ENCODE data around the gene LLCFC1. TPM values are rescaled to one million over a fixed set of nuclear protein-coding genes. Genes with fewer than 3 reads are reported as not detected.

Gene LLCFC1
- polyA plus RNA-seq, 1 donor from 2014 or later = not detected

DNA sequence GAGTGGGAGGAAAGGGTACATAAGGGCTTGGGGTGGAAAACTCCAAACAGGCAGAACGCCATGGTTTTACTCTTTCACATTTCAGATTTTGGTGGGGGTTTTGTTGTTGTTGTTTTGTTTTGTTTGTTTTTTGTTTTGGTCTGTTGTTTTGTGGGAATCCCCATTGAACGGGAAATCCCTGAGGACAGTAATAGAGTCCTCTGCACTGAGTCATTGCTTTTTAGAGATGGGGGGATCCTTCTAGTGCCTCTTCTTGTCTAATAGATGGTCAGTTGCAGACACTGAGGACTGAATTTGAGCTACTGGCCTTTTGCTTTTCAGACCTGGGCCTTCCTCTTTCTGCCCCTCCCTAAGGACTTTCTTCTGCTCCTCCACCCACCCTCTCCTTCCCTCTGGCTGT, 25.7 kb upstream of the LLCFC1 start:
- Histone ChIP-seq H4K20me1 (ENCODE audit: insufficient read depth) (no peaks in the 10 kb centered on the region), H3K4me3 (ENCODE audit: low read length) (no peak overlapping the region), H3K27ac (ENCODE audit: low read length) (no peak overlapping the region), H3K9ac (ENCODE audit: low read length) (no peak overlapping the region), H2AFZ (ENCODE audit: low read depth, low read length) (no peak overlapping the region), H3K9me3 (ENCODE audit: low read length) (no peaks in the 10 kb centered on the region), H3K79me2 (replicated peaks; ENCODE audit: insufficient read depth, low read length) (no peaks in the 10 kb centered on the region), H3K27me3 (ENCODE audit: insufficient read depth, low read depth, low read length) (no peaks in the 10 kb centered on the region), H3K9me2 (ENCODE audit: insufficient read depth, low read length) (no peaks in the 10 kb centered on the region), H3K36me3 (ENCODE audit: insufficient read depth, low read length) (no peaks in the 10 kb centered on the region), H3K4me2 (ENCODE audit: low read length) (no peak overlapping the region), H3F3A (ENCODE audit: insufficient read depth, low read length, poor library complexity, severe bottlenecking) (no peaks in the 10 kb centered on the region)
- TF ChIP-seq, protein P1, sequence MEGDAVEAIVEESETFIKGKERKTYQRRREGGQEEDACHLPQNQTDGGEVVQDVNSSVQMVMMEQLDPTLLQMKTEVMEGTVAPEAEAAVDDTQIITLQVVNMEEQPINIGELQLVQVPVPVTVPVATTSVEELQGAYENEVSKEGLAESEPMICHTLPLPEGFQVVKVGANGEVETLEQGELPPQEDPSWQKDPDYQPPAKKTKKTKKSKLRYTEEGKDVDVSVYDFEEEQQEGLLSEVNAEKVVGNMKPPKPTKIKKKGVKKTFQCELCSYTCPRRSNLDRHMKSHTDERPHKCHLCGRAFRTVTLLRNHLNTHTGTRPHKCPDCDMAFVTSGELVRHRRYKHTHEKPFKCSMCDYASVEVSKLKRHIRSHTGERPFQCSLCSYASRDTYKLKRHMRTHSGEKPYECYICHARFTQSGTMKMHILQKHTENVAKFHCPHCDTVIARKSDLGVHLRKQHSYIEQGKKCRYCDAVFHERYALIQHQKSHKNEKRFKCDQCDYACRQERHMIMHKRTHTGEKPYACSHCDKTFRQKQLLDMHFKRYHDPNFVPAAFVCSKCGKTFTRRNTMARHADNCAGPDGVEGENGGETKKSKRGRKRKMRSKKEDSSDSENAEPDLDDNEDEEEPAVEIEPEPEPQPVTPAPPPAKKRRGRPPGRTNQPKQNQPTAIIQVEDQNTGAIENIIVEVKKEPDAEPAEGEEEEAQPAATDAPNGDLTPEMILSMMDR (IDR thresholded peaks at IDR 0.05; ENCODE audit: poor library complexity, severe bottlenecking) = no peak

DNA sequence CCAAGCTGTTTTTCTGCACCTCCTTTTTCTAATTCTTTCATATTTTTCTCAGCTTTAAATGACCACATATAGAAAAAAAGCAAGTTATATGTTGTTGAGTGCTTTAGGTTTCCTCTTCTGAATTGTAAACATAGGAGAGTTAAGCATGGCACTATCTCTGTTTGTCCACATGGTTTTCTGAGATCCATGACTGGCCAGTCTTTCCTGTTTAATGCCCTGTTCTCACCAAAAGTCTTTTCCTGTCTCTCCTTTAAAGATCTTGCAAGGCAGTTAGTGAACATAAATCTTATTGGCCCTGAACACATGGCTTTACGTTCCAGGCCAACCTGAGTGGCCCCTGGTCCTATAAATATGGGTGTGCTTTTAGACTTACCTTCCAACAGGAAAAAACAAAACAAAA, 25.2 kb upstream of the LLCFC1 start:
- H3K9me3 ChIP-seq (ENCODE audit: low read length) = no peaks in the 10 kb centered on the region
- no peak overlapping the region for H3K9ac ChIP-seq (ENCODE audit: low read length)
- H3K4me3 ChIP-seq (ENCODE audit: low read length) = no peak overlapping the region
- H2AFZ ChIP-seq (ENCODE audit: low read depth, low read length) = no peak overlapping the region
- no peak overlapping the region for H3K27ac ChIP-seq (ENCODE audit: low read length)
- no peak overlapping the region for H3K4me2 ChIP-seq (ENCODE audit: low read length)
- H4K20me1 ChIP-seq (ENCODE audit: insufficient read depth) = no peaks in the 10 kb centered on the region
- no peaks in the 10 kb centered on the region for H3K9me2 ChIP-seq (ENCODE audit: insufficient read depth, low read length)
- no peaks in the 10 kb centered on the region for H3K36me3 ChIP-seq (ENCODE audit: insufficient read depth, low read length)
- H3K27me3 ChIP-seq (ENCODE audit: insufficient read depth, low read depth, low read length) = no peaks in the 10 kb centered on the region
- no peaks in the 10 kb centered on the region for H3F3A ChIP-seq (ENCODE audit: insufficient read depth, low read length, poor library complexity, severe bottlenecking)
- no peaks in the 10 kb centered on the region for H3K79me2 ChIP-seq (replicated peaks; ENCODE audit: insufficient read depth, low read length)
- TF ChIP-seq SMC3 (conservative IDR thresholded peaks at IDR 0.05; ENCODE audit: poor library complexity) = no peak
- TF ChIP-seq MXI1 (conservative IDR thresholded peaks at IDR 0.05; ENCODE audit: poor library complexity, severe bottlenecking) = no peak
- TF ChIP-seq TAF1 (IDR thresholded peaks at IDR 0.05; ENCODE audit: low read depth) = no peak
- TF ChIP-seq EP300 (conservative IDR thresholded peaks at IDR 0.05; ENCODE audit: poor library complexity, severe bottlenecking) = no peak
- TF ChIP-seq, protein P1 (IDR thresholded peaks at IDR 0.05; ENCODE audit: poor library complexity, severe bottlenecking) = no peak
- TF ChIP-seq, protein P2, sequence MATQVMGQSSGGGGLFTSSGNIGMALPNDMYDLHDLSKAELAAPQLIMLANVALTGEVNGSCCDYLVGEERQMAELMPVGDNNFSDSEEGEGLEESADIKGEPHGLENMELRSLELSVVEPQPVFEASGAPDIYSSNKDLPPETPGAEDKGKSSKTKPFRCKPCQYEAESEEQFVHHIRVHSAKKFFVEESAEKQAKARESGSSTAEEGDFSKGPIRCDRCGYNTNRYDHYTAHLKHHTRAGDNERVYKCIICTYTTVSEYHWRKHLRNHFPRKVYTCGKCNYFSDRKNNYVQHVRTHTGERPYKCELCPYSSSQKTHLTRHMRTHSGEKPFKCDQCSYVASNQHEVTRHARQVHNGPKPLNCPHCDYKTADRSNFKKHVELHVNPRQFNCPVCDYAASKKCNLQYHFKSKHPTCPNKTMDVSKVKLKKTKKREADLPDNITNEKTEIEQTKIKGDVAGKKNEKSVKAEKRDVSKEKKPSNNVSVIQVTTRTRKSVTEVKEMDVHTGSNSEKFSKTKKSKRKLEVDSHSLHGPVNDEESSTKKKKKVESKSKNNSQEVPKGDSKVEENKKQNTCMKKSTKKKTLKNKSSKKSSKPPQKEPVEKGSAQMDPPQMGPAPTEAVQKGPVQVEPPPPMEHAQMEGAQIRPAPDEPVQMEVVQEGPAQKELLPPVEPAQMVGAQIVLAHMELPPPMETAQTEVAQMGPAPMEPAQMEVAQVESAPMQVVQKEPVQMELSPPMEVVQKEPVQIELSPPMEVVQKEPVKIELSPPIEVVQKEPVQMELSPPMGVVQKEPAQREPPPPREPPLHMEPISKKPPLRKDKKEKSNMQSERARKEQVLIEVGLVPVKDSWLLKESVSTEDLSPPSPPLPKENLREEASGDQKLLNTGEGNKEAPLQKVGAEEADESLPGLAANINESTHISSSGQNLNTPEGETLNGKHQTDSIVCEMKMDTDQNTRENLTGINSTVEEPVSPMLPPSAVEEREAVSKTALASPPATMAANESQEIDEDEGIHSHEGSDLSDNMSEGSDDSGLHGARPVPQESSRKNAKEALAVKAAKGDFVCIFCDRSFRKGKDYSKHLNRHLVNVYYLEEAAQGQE (IDR thresholded peaks at IDR 0.05; ENCODE audit: borderline replicate concordance) = no peak
- TF ChIP-seq POLR2AphosphoS5 (IDR thresholded peaks at IDR 0.05) = no peak
